Stimulated activated CD8-positive, alpha-beta memory T cell treated with anti-CD3 and anti-CD28 coated beads, Interleukin-4, amount 100 ng/mL, for 24 hours (primary cell): Measurements from ENCODE around the gene APOA5.
"Not testable (repeated sequence)": the region's sequence is repeated elsewhere in the genome, so short reads cannot be mapped to it uniquely, and the experiment has no call there.

Source experiments
- DNase-seq: peaks from one replicate; pipeline ENCODE4 v3.0.0-alpha.2; 2020; ENCODE audit warnings: low read depth

Gene APOA5

GRCh38 chr11:116773203-116774097, 18.2 kb downstream of the APOA5 start:
- no peak for DNase-seq

DNA sequence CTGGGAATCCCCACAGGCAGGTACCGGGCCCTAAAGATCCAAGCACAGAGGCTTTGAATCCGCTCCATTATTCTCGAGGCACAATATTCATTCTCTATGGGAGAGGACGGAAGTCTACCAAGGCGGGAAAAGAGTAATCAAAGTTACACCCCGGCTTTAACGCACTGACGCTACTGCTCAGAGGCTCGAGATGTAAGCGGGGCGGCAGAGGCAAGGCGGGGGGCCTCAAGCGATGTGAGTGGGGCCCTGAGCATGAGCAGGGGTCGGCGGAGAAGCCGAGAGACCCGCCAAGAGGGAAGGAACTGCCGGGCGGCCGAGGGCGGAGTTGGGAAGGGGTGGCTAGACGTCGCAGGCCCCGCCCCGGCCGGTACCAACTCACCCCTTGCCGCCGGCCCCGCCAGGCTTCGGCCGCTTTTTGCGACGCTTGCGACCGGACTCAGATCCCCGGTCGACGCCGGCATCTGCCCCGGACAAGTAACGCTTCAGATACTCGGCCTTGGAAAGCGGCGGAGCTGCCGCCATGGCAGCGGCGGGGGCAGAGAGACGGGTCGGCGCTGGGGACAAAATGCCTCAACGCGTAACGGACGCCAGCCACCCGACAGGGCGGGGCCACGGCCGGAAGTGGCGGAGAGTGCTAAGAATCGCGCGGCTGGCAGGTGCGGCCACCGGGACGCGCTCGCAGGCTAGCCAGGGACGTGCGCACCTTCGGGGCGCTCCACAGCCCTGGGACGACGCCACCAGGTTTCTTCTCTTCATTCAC, 19.1 kb downstream of the APOA5 start, which contains the start of gene BUD13:
BUD13 (minus strand) TSS at position 545 of the 760 bp plus-strand sequence; CDS start at position 522, 23 bp downstream.
- peak; percentile 90 for DNase-seq

DNA sequence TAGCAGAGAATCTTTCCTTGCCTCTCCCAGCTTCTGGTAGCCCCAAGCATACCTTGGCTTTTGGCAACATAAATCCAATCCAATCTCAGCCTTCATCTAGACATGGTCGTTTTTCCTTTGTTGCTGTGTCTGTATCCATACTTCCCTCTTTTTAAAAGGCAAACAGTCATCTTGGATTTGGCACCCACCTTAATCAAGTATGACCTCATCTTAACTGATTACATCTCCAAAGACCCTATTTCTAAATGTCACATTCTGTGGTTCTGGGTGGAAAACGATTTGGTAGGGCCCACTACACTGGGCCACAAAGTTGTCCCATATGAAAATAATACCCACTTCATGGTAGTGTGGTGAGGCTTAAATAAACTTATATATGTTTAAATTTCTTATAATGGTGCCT, 19.7 kb downstream of the APOA5 start:
- DNase-seq, result no peak

- no peak for DNase-seq
Measured at GRCh38 chr11:116762132-116762531, 29.5 kb downstream of the APOA5 start.

- DNase-seq, result not testable (repeated sequence)
Measured at GRCh38 chr11:116756044-116756443, 35.6 kb downstream of the APOA5 start.

DNA sequence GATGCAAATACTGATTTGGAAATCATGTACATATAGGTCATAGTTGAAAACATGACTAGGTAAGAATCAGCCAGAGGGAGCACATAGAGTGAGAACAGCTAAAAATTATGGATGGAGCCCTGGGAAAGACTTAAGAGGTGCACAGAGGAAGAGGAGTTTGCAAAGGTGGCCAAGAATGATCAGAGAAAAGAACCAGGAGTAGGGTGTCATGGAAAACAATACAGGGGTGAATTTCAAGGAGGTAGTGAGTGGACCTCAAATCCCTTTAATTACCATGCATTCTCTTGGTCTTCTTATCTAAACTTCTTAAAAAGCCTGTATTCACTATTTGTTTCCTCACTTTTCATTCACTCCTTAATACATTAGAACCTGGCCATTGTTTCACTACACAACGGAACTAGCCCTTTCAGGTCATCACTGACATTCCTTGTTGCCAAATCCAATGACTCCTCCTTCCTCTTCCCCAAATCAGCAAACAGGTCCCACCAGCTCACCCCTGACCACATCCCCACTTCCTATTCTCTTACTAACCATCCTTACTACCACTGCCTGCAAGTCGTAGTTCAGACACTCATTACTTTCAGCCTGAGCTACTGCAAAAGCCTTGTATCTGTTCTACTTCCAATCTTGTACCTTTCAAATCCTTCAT, 41.5 kb downstream of the APOA5 start:
- no peak for DNase-seq

GRCh38 chr11:116742104-116742503, 49.6 kb downstream of the APOA5 start:
- DNase-seq, result no peak

DNA sequence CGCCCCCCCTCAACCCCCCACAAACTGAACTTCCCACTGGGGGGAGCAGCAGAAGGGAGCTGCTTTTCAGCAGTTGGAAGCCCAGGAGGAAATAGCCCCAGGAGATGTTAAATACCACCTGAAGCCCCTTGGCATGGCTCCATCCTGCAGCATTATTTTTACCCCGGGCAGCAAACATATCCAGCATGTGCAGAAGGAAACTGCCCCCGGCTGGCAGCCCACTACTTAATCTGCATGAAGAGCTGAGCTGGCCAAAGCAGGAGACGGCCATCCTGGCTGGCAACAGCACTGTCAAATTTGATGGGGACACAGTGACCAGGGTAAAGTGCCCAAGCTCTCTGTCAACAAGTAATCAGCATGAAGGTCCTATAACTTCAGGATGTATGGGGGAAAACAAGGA, 50.9 kb downstream of the APOA5 start:
- no peak for DNase-seq
